K562 (cell line): ENCODE results near the gene ASB6. TPM values are rescaled to one million over a fixed set of nuclear protein-coding genes. Genes with fewer than 3 reads are reported as not detected.

Source experiments
- EZH2 ChIP-seq: IDR thresholded peaks from 2 replicates; pipeline ENCODE4 v1.6.1; 2012; ENCODE audit warnings: low read depth, mild to moderate bottlenecking, inconsistent platforms, low read length, borderline replicate concordance
- KDM5B ChIP-seq: fragments of 200-600 bp; sonication (generic); IDR thresholded peaks from 2 replicates; pipeline ENCODE4 v1.6.1; 2012; ENCODE audit warnings: low read depth, mild to moderate bottlenecking, moderate library complexity, low read length, control low read depth, inconsistent platforms; ENCODE audit not compliant: insufficient replicate concordance
- MEIS2 ChIP-seq: fragments of 450-650 bp; IDR thresholded peaks from 2 replicates; pipeline ENCODE4 v1.6.1; 2014; ENCODE audit warnings: mild to moderate bottlenecking; ENCODE audit not compliant: partially characterized antibody
- MTA3 ChIP-seq: fragments of 450-650 bp; formaldehyde crosslinking; IDR thresholded peaks from 2 replicates; pipeline ENCODE4 v1.6.1; 2017; ENCODE audit warnings: mild to moderate bottlenecking, borderline replicate concordance
- SMAD1 ChIP-seq: fragments of 150-350 bp; IDR thresholded peaks from 2 replicates; pipeline ENCODE4 v1.6.1; 2014; ENCODE audit warnings: low read length, low read depth; ENCODE audit not compliant: partially characterized antibody
- ZKSCAN8 ChIP-seq: fragments of 200-800 bp; sonication (Bioruptor generic); IDR thresholded peaks from 2 replicates; pipeline ENCODE4 v1.6.1; 2016; ENCODE audit warnings: missing genetic modification characterization, missing compliant biosample characterization
- ZNF263 ChIP-seq: sonication (generic); formaldehyde crosslinking; IDR thresholded peaks from 2 replicates; pipeline ENCODE4 v1.8.0; 2022; ENCODE audit warnings: mild to moderate bottlenecking, missing genetic modification reagents, borderline replicate concordance
- ZNF639 ChIP-seq, 2 experiments: fragments of 200-800 bp in 1 of 2; sonication (Bioruptor generic) in 1 of 2; sonication (generic) in 1 of 2; formaldehyde crosslinking in 1 of 2; IDR thresholded peaks in 1 of 2; conservative IDR thresholded peaks in 1 of 2; 2 replicates each; pipeline versions ENCODE4 v1.5.0 to v1.6.1; 2016 to 2020; ENCODE audit warnings: missing compliant biosample characterization in 1 of 2, missing genetic modification characterization in 1 of 2, missing genetic modification reagents in 1 of 2
- ZNF740 ChIP-seq, 3 experiments: fragments of 200-800 bp in 1 of 3; sonication (Bioruptor generic) in 1 of 3; sonication (generic) in 1 of 3; formaldehyde crosslinking in 1 of 3; IDR thresholded peaks; 2 replicates each; pipeline versions ENCODE4 v1.6.1 to v1.8.0; 2016 to 2022; ENCODE audit warnings: mild to moderate bottlenecking in 2 of 3, missing compliant biosample characterization in 2 of 3, missing genetic modification characterization in 2 of 3, missing genetic modification reagents in 1 of 3
- polyA plus RNA-seq, 8 experiments: library from polyadenylated mRNA; depleted of rRNA in 4 of 8; stranded (reverse) in 5 of 8; unstranded in 3 of 8; fragments of >200 nt; fragmentation: Nextera tagmentation in 2 of 8; fragmentation: Illumina TruSeq in 1 of 8; extraction: Ambion mirVana in 2 of 8; extraction: Trizol in 1 of 8; gene quantifications; 2 replicates each; pipeline versions ENCODE4 v1.2.1 to v1.2.3, GENCODE V29; 2011 to 2014; ENCODE audit warnings: inconsistent platforms in 1 of 8, missing spikeins in 1 of 8
- total RNA-seq, 7 experiments: library from RNA; depleted of rRNA in 6 of 7; stranded (reverse); fragments of >200 nt in 6 of 7; fragmentation: Illumina TruSeq in 2 of 7; extraction: Trizol in 2 of 7; gene quantifications; 2 replicates each; pipeline versions ENCODE4 v1.2.1 to v1.2.3, GENCODE V29; 2011 to 2021; ENCODE audit warnings: low replicate concordance in 1 of 7
- TF ChIP-seq, protein P1 (sequence below): fragments of 200-800 bp; sonication (Bioruptor generic); IDR thresholded peaks from 2 replicates; pipeline ENCODE4 v1.6.1; 2016; ENCODE audit warnings: missing genetic modification characterization, missing compliant biosample characterization
- TF ChIP-seq, protein P2 (sequence below): fragments of 450-650 bp; formaldehyde crosslinking; IDR thresholded peaks from 2 replicates; pipeline ENCODE4 v1.4.0; 2020; ENCODE audit warnings: mild to moderate bottlenecking

ASB6 gene
- total and polyA plus RNA-seq, 9 of the 15 experiments (the other 6 are each of a cell fraction or from before 2014, with no cell fraction given): 0.92 to 17.8 (median 11.3) TPM

- TF ChIP-seq, protein P1, sequence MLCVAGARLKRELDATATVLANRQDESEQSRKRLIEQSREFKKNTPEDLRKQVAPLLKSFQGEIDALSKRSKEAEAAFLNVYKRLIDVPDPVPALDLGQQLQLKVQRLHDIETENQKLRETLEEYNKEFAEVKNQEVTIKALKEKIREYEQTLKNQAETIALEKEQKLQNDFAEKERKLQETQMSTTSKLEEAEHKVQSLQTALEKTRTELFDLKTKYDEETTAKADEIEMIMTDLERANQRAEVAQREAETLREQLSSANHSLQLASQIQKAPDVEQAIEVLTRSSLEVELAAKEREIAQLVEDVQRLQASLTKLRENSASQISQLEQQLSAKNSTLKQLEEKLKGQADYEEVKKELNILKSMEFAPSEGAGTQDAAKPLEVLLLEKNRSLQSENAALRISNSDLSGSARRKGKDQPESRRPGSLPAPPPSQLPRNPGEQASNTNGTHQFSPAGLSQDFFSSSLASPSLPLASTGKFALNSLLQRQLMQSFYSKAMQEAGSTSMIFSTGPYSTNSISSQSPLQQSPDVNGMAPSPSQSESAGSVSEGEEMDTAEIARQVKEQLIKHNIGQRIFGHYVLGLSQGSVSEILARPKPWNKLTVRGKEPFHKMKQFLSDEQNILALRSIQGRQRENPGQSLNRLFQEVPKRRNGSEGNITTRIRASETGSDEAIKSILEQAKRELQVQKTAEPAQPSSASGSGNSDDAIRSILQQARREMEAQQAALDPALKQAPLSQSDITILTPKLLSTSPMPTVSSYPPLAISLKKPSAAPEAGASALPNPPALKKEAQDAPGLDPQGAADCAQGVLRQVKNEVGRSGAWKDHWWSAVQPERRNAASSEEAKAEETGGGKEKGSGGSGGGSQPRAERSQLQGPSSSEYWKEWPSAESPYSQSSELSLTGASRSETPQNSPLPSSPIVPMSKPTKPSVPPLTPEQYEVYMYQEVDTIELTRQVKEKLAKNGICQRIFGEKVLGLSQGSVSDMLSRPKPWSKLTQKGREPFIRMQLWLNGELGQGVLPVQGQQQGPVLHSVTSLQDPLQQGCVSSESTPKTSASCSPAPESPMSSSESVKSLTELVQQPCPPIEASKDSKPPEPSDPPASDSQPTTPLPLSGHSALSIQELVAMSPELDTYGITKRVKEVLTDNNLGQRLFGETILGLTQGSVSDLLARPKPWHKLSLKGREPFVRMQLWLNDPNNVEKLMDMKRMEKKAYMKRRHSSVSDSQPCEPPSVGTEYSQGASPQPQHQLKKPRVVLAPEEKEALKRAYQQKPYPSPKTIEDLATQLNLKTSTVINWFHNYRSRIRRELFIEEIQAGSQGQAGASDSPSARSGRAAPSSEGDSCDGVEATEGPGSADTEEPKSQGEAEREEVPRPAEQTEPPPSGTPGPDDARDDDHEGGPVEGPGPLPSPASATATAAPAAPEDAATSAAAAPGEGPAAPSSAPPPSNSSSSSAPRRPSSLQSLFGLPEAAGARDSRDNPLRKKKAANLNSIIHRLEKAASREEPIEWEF (CRISPR knock-in tag): no peak
- TF ChIP-seq, protein P2, sequence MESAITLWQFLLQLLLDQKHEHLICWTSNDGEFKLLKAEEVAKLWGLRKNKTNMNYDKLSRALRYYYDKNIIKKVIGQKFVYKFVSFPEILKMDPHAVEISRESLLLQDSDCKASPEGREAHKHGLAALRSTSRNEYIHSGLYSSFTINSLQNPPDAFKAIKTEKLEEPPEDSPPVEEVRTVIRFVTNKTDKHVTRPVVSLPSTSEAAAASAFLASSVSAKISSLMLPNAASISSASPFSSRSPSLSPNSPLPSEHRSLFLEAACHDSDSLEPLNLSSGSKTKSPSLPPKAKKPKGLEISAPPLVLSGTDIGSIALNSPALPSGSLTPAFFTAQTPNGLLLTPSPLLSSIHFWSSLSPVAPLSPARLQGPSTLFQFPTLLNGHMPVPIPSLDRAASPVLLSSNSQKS (CRISPR knock-in tag): no peak
- TF ChIP-seq MTA3 (0 out of 2 replicates have a peak, but pooled peaks have one; percentile 27), KDM5B (no peak), ZNF639 (CRISPR knock-in tag; conservative IDR thresholded peaks at IDR 0.05 in 1 of 2, IDR thresholded peaks at IDR 0.05 in 1 of 2) (no peak), MEIS2 (peak; percentile 70), ZNF263 (CRISPR knock-in tag) (no peak), SMAD1 (no peak), ZKSCAN8 (no peak), ZNF740 (CRISPR knock-in tag; IDR thresholded peaks at IDR 0.05) (no peak), ZNF740 (tag; IDR thresholded peaks at IDR 0.05) (no peak), EZH2 (no peak)
These were observed 17.0 kb downstream of the ASB6 start (continued) for GRCh38 chr9:129624947-129625346.
